NCI-H82 (cell line): ENCODE measurements around the gene FN3K.

Experiments
- DNase-seq: peaks from one replicate; lab custom pipeline; 2025; lab: John Stamatoyannopoulos, UW

Gene FN3K

GRCh38 chr17:82734987-82735866 is at the start of gene FN3K:
TSS of gene FN3K (plus strand) at chr17:82735615. CDS start at chr17:82735637, 22 bp downstream.
- DNase-seq = peak; percentile 70

GRCh38 chr17:82686366-82687324 is 48.8 kb upstream of the FN3K start:
- DNase-seq = no peak

GRCh38 chr17:82687375-82687861 is 48.0 kb upstream of the FN3K start:
- no peak for DNase-seq

- DNase-seq = no peak
These were observed 47.5 kb upstream of the FN3K start for GRCh38 chr17:82687871-82688270.

GRCh38 chr17:82689077-82689476 is 46.3 kb upstream of the FN3K start:
- DNase-seq = no peak

GRCh38 chr17:82690786-82691489 is 44.5 kb upstream of the FN3K start:
- peak; percentile 63 for DNase-seq

GRCh38 chr17:82691714-82692113 is 43.7 kb upstream of the FN3K start:
- no peak for DNase-seq

GRCh38 chr17:82692268-82692667 is 43.1 kb upstream of the FN3K start:
- DNase-seq = no peak

- DNase-seq = no peak
These were observed 42.1 kb upstream of the FN3K start for GRCh38 chr17:82693168-82693867.

- no peak for DNase-seq
These were observed 40.8 kb upstream of the FN3K start for GRCh38 chr17:82694647-82695046.

GRCh38 chr17:82696259-82696658 is 39.2 kb upstream of the FN3K start:
- no peak for DNase-seq

- no peak for DNase-seq
These were observed 38.3 kb upstream of the FN3K start for GRCh38 chr17:82696916-82697807.

GRCh38 chr17:82697808-82698064 is 37.7 kb upstream of the FN3K start:
- DNase-seq = no peak

GRCh38 chr17:82698065-82698973 is 37.1 kb upstream of the FN3K start, which contains the start of gene RAB40B:
TSS of gene RAB40B (minus strand) at chr17:82698698. CDS start at chr17:82698596, 102 bp downstream.
- DNase-seq = peak; percentile 99

GRCh38 chr17:82698974-82699442 is 36.4 kb upstream of the FN3K start:
- peak; percentile 67 for DNase-seq

GRCh38 chr17:82699551-82699950 is 35.9 kb upstream of the FN3K start:
- DNase-seq = no peak

- DNase-seq = no peak
These were observed 33.0 kb upstream of the FN3K start for GRCh38 chr17:82702231-82702927.

GRCh38 chr17:82703036-82703745 is 32.2 kb upstream of the FN3K start:
- no peak for DNase-seq
